Measurements from ENCODE around the gene TRPM2.

TRPM2 gene

DNA sequence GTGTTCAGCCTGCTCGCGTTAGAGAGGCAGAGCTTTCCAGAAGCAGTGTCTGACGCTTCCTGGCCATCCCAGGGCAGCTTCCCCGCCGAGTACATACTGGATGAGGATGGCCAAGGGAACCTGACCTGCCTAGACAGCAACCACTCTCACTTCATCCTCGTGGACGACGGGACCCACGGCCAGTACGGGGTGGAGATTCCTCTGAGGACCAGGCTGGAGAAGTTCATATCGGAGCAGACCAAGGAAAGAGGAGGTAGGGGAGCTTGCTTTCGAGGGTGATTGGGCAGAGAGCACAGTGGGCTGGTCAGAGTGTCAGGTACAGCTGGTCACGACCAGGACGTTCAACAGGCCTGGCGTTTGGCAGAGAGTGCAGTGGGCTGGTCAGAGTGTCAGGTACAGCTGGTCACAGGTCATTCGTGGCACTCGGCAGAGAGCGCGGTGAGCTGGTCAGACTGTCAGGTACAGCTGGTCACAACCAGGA lies 22.4 kb downstream of the TRPM2 start:
- Histone ChIP-seq H4K12ac (ENCODE audit: low read depth, low read length) (no peak overlapping the region), H2BK5ac (ENCODE audit: low read depth, low read length, poor library complexity) (no peak overlapping the region), H3K79me2 (ENCODE audit: control insufficient read depth, insufficient read depth, low read length, poor library complexity) (no peaks in the 10 kb centered on the region), H3K36me3 (ENCODE audit: control insufficient read depth in 1 of 2, insufficient read depth in 2 of 2, low read length in 2 of 2) (no peaks in the 10 kb centered on the region), H3K79me1 (ENCODE audit: low read length) (no peaks in the 10 kb centered on the region), H3K14ac (ENCODE audit: low read length) (no peak overlapping the region), H4K8ac (ENCODE audit: low read depth, low read length) (no peak overlapping the region), H2AK5ac (ENCODE audit: low read length) (no peak overlapping the region), H3K4ac (ENCODE audit: low read depth, low read length) (no peak overlapping the region), H3K4me3 (ENCODE audit: low read depth, low read length) (no peak overlapping the region), H3K4me2 (ENCODE audit: low read length) (no peak overlapping the region), H3K18ac (ENCODE audit: low read length) (no peak overlapping the region), H3K9ac (ENCODE audit: low read length) (no peak overlapping the region), H2BK12ac (ENCODE audit: low read length) (no peak overlapping the region), H3K4me1 (ENCODE audit: control insufficient read depth in 1 of 2, insufficient read depth in 2 of 2, low read length in 2 of 2) (no peaks in the 10 kb centered on the region), H2BK120ac (ENCODE audit: insufficient read depth, low read length, poor library complexity) (no peak overlapping the region), H3K23ac (ENCODE audit: low read length) (no peak overlapping the region), H3K9me3 (ENCODE audit: insufficient read depth, low read depth, low read length) (peaks cover 15% of the 10 kb centered on the region), H3K27ac (ENCODE audit: low read depth, low read length) (no peak overlapping the region), H3K27me3 (ENCODE audit: insufficient read depth, low read length) (no peaks in the 10 kb centered on the region), H4K91ac (ENCODE audit: low read depth, low read length) (no peak overlapping the region), H2AFZ (ENCODE audit: insufficient read depth, low read length, poor library complexity) (no peak overlapping the region)
- DNase-seq, result no peak
- no CpG with 5 or more reads among the region's 19 CpGs for WGBS (ENCODE audit: extremely low coverage, insufficient coverage, insufficient read length)

DNA sequence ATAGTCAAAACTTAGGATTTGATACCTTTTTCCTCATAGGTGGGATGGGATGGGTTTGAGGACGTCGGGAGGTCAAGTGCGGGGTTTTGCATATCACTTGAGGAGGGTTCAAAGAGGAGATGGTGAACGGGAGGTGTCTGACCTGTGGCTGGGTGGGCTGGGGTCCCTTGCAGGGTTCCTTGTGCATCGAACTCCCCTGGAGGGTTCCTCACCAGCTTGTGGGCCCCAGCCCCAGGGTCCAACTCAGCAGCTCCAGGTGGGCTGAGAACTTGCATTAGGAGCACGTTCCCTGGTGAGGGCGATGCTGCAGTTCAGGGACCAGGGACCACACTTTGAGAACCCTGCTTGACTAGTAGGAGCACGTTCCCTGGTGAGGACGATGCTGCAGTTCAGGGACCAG lies 23.2 kb downstream of the TRPM2 start:
- WGBS (ENCODE audit: extremely low coverage, insufficient coverage, insufficient read length), result no CpG with 5 or more reads among the region's 9 CpGs
- H4K91ac ChIP-seq (ENCODE audit: low read depth, low read length), result no peak overlapping the region

DNA sequence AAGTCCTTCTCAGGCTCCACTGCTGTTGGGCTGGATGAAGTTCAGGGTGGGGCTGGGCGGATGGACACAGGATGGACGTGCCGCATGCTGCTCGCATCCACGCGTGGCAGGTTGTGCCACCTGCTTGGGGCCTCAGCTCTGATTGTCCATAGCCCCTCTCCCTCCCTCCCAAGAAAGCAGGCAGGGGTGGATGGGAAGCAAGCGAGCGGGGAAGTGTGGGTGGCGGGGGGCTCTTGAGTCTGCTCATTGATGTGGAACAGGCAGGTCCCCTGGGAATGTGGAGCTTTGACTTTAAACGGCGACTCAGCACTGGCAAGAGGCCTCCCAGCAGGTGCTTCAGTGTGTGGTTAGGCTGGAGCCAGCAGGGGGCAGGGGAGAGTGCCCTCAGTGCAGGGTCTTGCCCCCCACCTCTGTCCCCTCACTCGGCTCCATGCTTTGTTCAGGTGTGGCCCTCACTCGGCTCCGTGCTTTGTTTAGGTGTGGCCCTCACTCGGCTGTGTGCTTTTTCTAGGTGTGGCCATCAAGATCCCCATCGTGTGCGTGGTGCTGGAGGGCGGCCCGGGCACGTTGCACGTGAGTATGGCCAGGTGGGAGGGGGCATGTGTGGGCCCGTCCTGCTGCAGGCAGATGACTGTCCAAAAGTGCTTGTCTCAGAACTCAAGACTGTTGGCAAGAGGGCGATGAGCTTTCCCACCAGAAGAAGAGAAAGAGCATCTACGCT lies 23.9 kb downstream of the TRPM2 start:
- no peak overlapping the region for H3K4me3 ChIP-seq (ENCODE audit: low read depth, low read length)
- no peak overlapping the region for H3K14ac ChIP-seq (ENCODE audit: low read length)
- no peak overlapping the region for H3K18ac ChIP-seq (ENCODE audit: low read length)
- no peaks in the 10 kb centered on the region for H3K79me2 ChIP-seq (ENCODE audit: control insufficient read depth, insufficient read depth, low read length, poor library complexity)
- DNase-seq, result no peak
- H3K36me3 ChIP-seq (ENCODE audit: control insufficient read depth in 1 of 2, insufficient read depth in 2 of 2, low read length in 2 of 2), result no peaks in the 10 kb centered on the region
- H4K8ac ChIP-seq (ENCODE audit: low read depth, low read length), result no peak overlapping the region
- H2BK5ac ChIP-seq (ENCODE audit: low read depth, low read length, poor library complexity), result no peak overlapping the region
- H4K12ac ChIP-seq (ENCODE audit: low read depth, low read length), result no peak overlapping the region
- H2AFZ ChIP-seq (ENCODE audit: insufficient read depth, low read length, poor library complexity), result no peak overlapping the region
- no CpG with 5 or more reads among the region's 24 CpGs for WGBS (ENCODE audit: extremely low coverage, insufficient coverage, insufficient read length)
- H3K79me1 ChIP-seq (ENCODE audit: low read length), result no peaks in the 10 kb centered on the region
- no peak overlapping the region for H3K23ac ChIP-seq (ENCODE audit: low read length)
- no peak overlapping the region for H3K9ac ChIP-seq (ENCODE audit: low read length)
- H2BK120ac ChIP-seq (ENCODE audit: insufficient read depth, low read length, poor library complexity), result no peak overlapping the region
- peaks cover 13% of the 10 kb centered on the region for H3K9me3 ChIP-seq (ENCODE audit: insufficient read depth, low read depth, low read length)
- H4K91ac ChIP-seq (ENCODE audit: low read depth, low read length), result no peak overlapping the region
- H2BK12ac ChIP-seq (ENCODE audit: low read length), result no peak overlapping the region
- H3K4ac ChIP-seq (ENCODE audit: low read depth, low read length), result no peak overlapping the region
- no peak overlapping the region for H2AK5ac ChIP-seq (ENCODE audit: low read length)
- H3K27ac ChIP-seq (ENCODE audit: low read depth, low read length), result no peak overlapping the region
- no peaks in the 10 kb centered on the region for H3K27me3 ChIP-seq (ENCODE audit: insufficient read depth, low read length)
- H3K4me1 ChIP-seq (ENCODE audit: control insufficient read depth in 1 of 2, insufficient read depth in 2 of 2, low read length in 2 of 2), result no peaks in the 10 kb centered on the region
- H3K4me2 ChIP-seq (ENCODE audit: low read length), result no peak overlapping the region

More for the DNA sequence above, 23.2 kb downstream of the TRPM2 start:
- Histone ChIP-seq H3K14ac (ENCODE audit: low read length) (no peak overlapping the region), H3K4me2 (ENCODE audit: low read length) (no peak overlapping the region), H3K27me3 (ENCODE audit: insufficient read depth, low read length) (no peaks in the 10 kb centered on the region), H3K79me1 (ENCODE audit: low read length) (no peaks in the 10 kb centered on the region), H2BK5ac (ENCODE audit: low read depth, low read length, poor library complexity) (no peak overlapping the region), H3K9me3 (ENCODE audit: insufficient read depth, low read depth, low read length) (peaks cover 12% of the 10 kb centered on the region), H3K4me1 (ENCODE audit: control insufficient read depth in 1 of 2, insufficient read depth in 2 of 2, low read length in 2 of 2) (no peaks in the 10 kb centered on the region), H4K8ac (ENCODE audit: low read depth, low read length) (no peak overlapping the region), H2AFZ (ENCODE audit: insufficient read depth, low read length, poor library complexity) (no peak overlapping the region), H3K27ac (ENCODE audit: low read depth, low read length) (no peak overlapping the region), H2BK120ac (ENCODE audit: insufficient read depth, low read length, poor library complexity) (no peak overlapping the region), H2AK5ac (ENCODE audit: low read length) (no peak overlapping the region), H4K12ac (ENCODE audit: low read depth, low read length) (no peak overlapping the region), H3K4ac (ENCODE audit: low read depth, low read length) (no peak overlapping the region), H2BK12ac (ENCODE audit: low read length) (no peak overlapping the region), H3K18ac (ENCODE audit: low read length) (no peak overlapping the region), H3K4me3 (ENCODE audit: low read depth, low read length) (no peak overlapping the region), H3K9ac (ENCODE audit: low read length) (no peak overlapping the region), H3K23ac (ENCODE audit: low read length) (no peak overlapping the region), H3K36me3 (ENCODE audit: control insufficient read depth in 1 of 2, insufficient read depth in 2 of 2, low read length in 2 of 2) (no peaks in the 10 kb centered on the region), H3K79me2 (ENCODE audit: control insufficient read depth, insufficient read depth, low read length, poor library complexity) (no peaks in the 10 kb centered on the region)
- DNase-seq, result no peak

DNA sequence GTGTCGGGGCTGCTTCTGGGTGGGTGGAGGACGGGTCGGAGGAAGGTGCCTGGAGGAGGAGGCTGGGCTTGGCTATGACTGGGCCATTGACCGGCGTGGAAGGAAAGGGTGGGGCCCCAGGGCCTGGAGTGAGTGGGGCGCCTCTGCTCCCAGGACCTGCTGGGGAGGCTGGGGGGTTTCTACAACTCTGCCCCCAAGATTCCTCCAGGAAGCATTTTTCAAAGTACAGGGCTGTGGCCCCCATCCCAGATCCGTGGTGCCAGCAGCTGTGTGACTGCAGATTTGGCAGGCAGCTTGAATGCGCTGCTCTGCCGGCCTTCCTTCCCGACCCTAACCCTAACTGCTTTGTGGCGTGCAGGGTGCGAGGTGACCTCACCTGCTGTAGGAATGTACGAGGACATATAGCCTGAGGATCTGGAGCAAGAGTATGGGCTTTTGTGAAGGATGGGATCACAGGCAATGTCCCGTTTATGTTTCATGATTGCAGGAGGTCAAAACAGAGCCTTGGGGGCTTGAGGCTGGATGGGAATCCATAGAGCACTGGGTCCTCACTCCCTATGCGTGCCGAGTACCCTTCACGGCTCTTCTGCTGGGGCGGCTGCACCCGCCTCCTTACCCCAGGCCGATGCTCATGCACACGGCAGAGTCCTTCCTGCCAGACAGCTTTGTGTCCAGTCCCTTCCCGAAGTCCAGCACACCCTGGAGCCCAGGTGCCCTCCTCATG lies 24.7 kb downstream of the TRPM2 start:
- no CpG with 5 or more reads among the region's 22 CpGs for WGBS (ENCODE audit: extremely low coverage, insufficient coverage, insufficient read length)
- Histone ChIP-seq H3K23ac (ENCODE audit: low read length) (no peak overlapping the region), H4K12ac (ENCODE audit: low read depth, low read length) (no peak overlapping the region), H3K4me3 (ENCODE audit: low read depth, low read length) (no peak overlapping the region), H4K91ac (ENCODE audit: low read depth, low read length) (no peak overlapping the region), H2AFZ (ENCODE audit: insufficient read depth, low read length, poor library complexity) (no peak overlapping the region), H2BK120ac (ENCODE audit: insufficient read depth, low read length, poor library complexity) (no peak overlapping the region), H3K27me3 (ENCODE audit: insufficient read depth, low read length) (no peaks in the 10 kb centered on the region), H3K27ac (ENCODE audit: low read depth, low read length) (no peak overlapping the region), H2BK5ac (ENCODE audit: low read depth, low read length, poor library complexity) (no peak overlapping the region), H4K8ac (ENCODE audit: low read depth, low read length) (no peak overlapping the region), H3K9ac (ENCODE audit: low read length) (no peak overlapping the region), H3K14ac (ENCODE audit: low read length) (no peak overlapping the region), H3K9me3 (ENCODE audit: insufficient read depth, low read depth, low read length) (peaks cover 13% of the 10 kb centered on the region), H3K4me2 (ENCODE audit: low read length) (no peak overlapping the region), H2BK12ac (ENCODE audit: low read length) (no peak overlapping the region), H3K4ac (ENCODE audit: low read depth, low read length) (no peak overlapping the region), H3K79me1 (ENCODE audit: low read length) (no peaks in the 10 kb centered on the region), H3K4me1 (ENCODE audit: control insufficient read depth in 1 of 2, insufficient read depth in 2 of 2, low read length in 2 of 2) (no peaks in the 10 kb centered on the region), H3K36me3 (ENCODE audit: control insufficient read depth in 1 of 2, insufficient read depth in 2 of 2, low read length in 2 of 2) (no peaks in the 10 kb centered on the region), H2AK5ac (ENCODE audit: low read length) (no peak overlapping the region), H3K18ac (ENCODE audit: low read length) (no peak overlapping the region), H3K79me2 (ENCODE audit: control insufficient read depth, insufficient read depth, low read length, poor library complexity) (no peaks in the 10 kb centered on the region)
- no peak for DNase-seq
